GM23338 (cell line): ENCODE data around the gene LRRC47. TPM values are rescaled to one million over a fixed set of nuclear protein-coding genes. Genes with fewer than 3 reads are reported as not detected.

Experiments used
- ATAC-seq: fragments of 200-7000 bp; cut with Tn5 transposase; 3 replicates; pipeline ENCODE4 v1.9.1; 2020
- DNase-seq: peaks from one replicate; pipeline ENCODE4 v3.0.0-alpha.2; 2015; ENCODE audit warnings: low spot score
- H2AFZ ChIP-seq: fragments of 200-600 bp; sonication (generic); 2 replicates; pipeline ENCODE4 v1.8.0; 2016; ENCODE audit warnings: antibody characterized with exemption, mild to moderate bottlenecking, moderate library complexity
- H3F3A ChIP-seq: fragments of 200-600 bp; sonication (generic); replicated peaks from 2 replicates; pipeline ENCODE4 v1.8.0; 2017; ENCODE audit warnings: antibody characterized with exemption, mixed run types, low read depth
- H3K27ac ChIP-seq: fragments of 200-600 bp; sonication (generic); 2 replicates; pipeline ENCODE4 v1.6.1; 2016; ENCODE audit warnings: low read depth
- H3K27me3 ChIP-seq: fragments of 200-600 bp; sonication (generic); 2 replicates; pipeline ENCODE4 v1.8.0; 2016; ENCODE audit warnings: mild to moderate bottlenecking, mixed run types, moderate library complexity; ENCODE audit not compliant: insufficient read depth
- H3K36me3 ChIP-seq: fragments of 200-600 bp; sonication (generic); 2 replicates; pipeline ENCODE4 v1.8.0; 2016; ENCODE audit warnings: mild to moderate bottlenecking; ENCODE audit not compliant: insufficient read depth
- H3K4me1 ChIP-seq: fragments of 200-600 bp; sonication (generic); 2 replicates; pipeline ENCODE4 v1.8.0; 2016; ENCODE audit warnings: mild to moderate bottlenecking, moderate library complexity; ENCODE audit not compliant: insufficient read depth
- H3K4me2 ChIP-seq: fragments of 200-600 bp; sonication (generic); 2 replicates; pipeline ENCODE4 v1.7.1; 2017; ENCODE audit warnings: mixed run types
- H3K4me3 ChIP-seq: fragments of 200-600 bp; sonication (generic); 2 replicates; pipeline ENCODE4 v1.6.1; 2016; ENCODE audit warnings: mixed run types
- H3K79me2 ChIP-seq: fragments of 200-600 bp; sonication (generic); replicated peaks from 2 replicates; pipeline ENCODE4 v1.8.0; 2017; ENCODE audit warnings: mild to moderate bottlenecking; ENCODE audit not compliant: insufficient read depth
- H3K9me2 ChIP-seq: fragments of 200-600 bp; sonication (generic); 2 replicates; pipeline ENCODE4 v1.8.0; 2017; ENCODE audit not compliant: insufficient read depth
- H4K20me1 ChIP-seq: fragments of 200-600 bp; sonication (generic); replicated peaks from 2 replicates; pipeline ENCODE4 v1.8.0; 2017; ENCODE audit warnings: mild to moderate bottlenecking; ENCODE audit not compliant: insufficient read depth
- H3K27ac Mint-ChIP-seq: 2 replicates; pipeline ENCODE4 v1.8.0; 2020; ENCODE audit warnings: inconsistent platforms, mild to moderate bottlenecking, moderate library complexity, mixed read lengths
- H3K27me3 Mint-ChIP-seq: 3 replicates; pipeline ENCODE4 v1.8.0; 2022; ENCODE audit warnings: low read depth, mild to moderate bottlenecking, moderate library complexity, mixed read lengths, inconsistent platforms; ENCODE audit not compliant: insufficient read depth, poor library complexity
- H3K36me3 Mint-ChIP-seq: 3 replicates; pipeline ENCODE4 v1.8.0; 2021; ENCODE audit warnings: low read depth, mild to moderate bottlenecking, inconsistent platforms, moderate library complexity, mixed read lengths
- H3K4me1 Mint-ChIP-seq: 3 replicates; pipeline ENCODE4 v1.8.0; 2020; ENCODE audit warnings: mild to moderate bottlenecking, inconsistent platforms, mixed read lengths
- H3K4me3 Mint-ChIP-seq: 3 replicates; pipeline ENCODE4 v1.8.0; 2021; ENCODE audit warnings: moderate library complexity, mild to moderate bottlenecking, inconsistent platforms, mixed read lengths
- H3K9me3 Mint-ChIP-seq: 3 replicates; pipeline ENCODE4 v1.8.0; 2020; ENCODE audit warnings: moderate library complexity, mild to moderate bottlenecking, inconsistent platforms, mixed read lengths
- CREB1 ChIP-seq: fragments of 250-450 bp; sonication (Bioruptor Pico); IDR thresholded peaks from 2 replicates; pipeline ENCODE4 v1.5.0; 2020; ENCODE audit warnings: low read depth, mild to moderate bottlenecking, moderate library complexity
- ETS1 ChIP-seq: IDR thresholded peaks from 2 replicates; pipeline ENCODE4 v1.6.1; 2016; ENCODE audit warnings: antibody characterized with exemption
- EZH2 ChIP-seq: fragments of 200-600 bp; sonication (generic); IDR thresholded peaks from one replicate; pipeline ENCODE4 v1.8.0; 2017; ENCODE audit warnings: antibody characterized with exemption, mild to moderate bottlenecking, low read depth; ENCODE audit not compliant: unreplicated experiment
- EZH2phosphoT487 ChIP-seq: fragments of 200-600 bp; sonication (generic); IDR thresholded peaks from one replicate; pipeline ENCODE4 v1.8.1; 2018; ENCODE audit warnings: antibody characterized with exemption; ENCODE audit not compliant: unreplicated experiment
- JUNB ChIP-seq: IDR thresholded peaks from one replicate; pipeline ENCODE4 v1.6.1; 2016; ENCODE audit warnings: antibody characterized with exemption; ENCODE audit not compliant: unreplicated experiment
- NANOG ChIP-seq: IDR thresholded peaks from 2 replicates; pipeline ENCODE4 v1.6.1; 2016; ENCODE audit warnings: antibody characterized with exemption, borderline replicate concordance
- POLR2AphosphoS5 ChIP-seq: IDR thresholded peaks from 2 replicates; pipeline ENCODE4 v1.6.1; 2016; ENCODE audit warnings: antibody characterized with exemption, low read depth
- REST ChIP-seq: IDR thresholded peaks from one replicate; pipeline ENCODE4 v1.6.1; 2018; ENCODE audit warnings: antibody characterized with exemption; ENCODE audit not compliant: unreplicated experiment
- STAT1 ChIP-seq: IDR thresholded peaks from one replicate; pipeline ENCODE4 v1.6.1; 2016; ENCODE audit warnings: antibody characterized with exemption; ENCODE audit not compliant: unreplicated experiment
- ZNF114 ChIP-seq: fragments of 250-450 bp; sonication (Bioruptor Pico); IDR thresholded peaks from 2 replicates; pipeline ENCODE4 v1.5.0; 2020; ENCODE audit warnings: mild to moderate bottlenecking, moderate library complexity
- ZNF331 ChIP-seq: fragments of 250-450 bp; sonication (Bioruptor Pico); IDR thresholded peaks from 2 replicates; pipeline ENCODE4 v1.5.0; 2020; ENCODE audit warnings: low read depth, mild to moderate bottlenecking, moderate library complexity
- polyA plus RNA-seq: library from polyadenylated mRNA; unstranded; fragments of >200 nt; fragmentation: Nextera tagmentation; extraction: Ambion mirVana; gene quantifications from 2 replicates; pipeline ENCODE4 v1.2.1, GENCODE V29; 2016
- total RNA-seq: library from RNA; depleted of rRNA; stranded (reverse); fragments of >200 nt; shearing (Covaris generic); gene quantifications from 2 replicates; pipeline ENCODE4 v1.2.3, GENCODE V29; 2014
- TF ChIP-seq, protein P1 (sequence below): fragments of 250-450 bp; sonication (Bioruptor Pico); IDR thresholded peaks from 2 replicates; pipeline ENCODE4 v1.5.0; 2020; ENCODE audit warnings: mild to moderate bottlenecking, moderate library complexity
- TF ChIP-seq, protein P2 (sequence below), 2 experiments: fragments of 200-600 bp in 1 of 2; sonication (generic) in 1 of 2; conservative IDR thresholded peaks; 2 replicates each; pipeline versions ENCODE4 v1.5.1 to v1.6.1; 2016 to 2017; ENCODE audit warnings: antibody characterized with exemption in 2 of 2, low read depth in 2 of 2, mild to moderate bottlenecking in 2 of 2, moderate library complexity in 1 of 2

LRRC47 gene
- total and polyA plus RNA-seq, 2 experiments from 2014 or later, result 15.8 to 76.8 TPM

DNA sequence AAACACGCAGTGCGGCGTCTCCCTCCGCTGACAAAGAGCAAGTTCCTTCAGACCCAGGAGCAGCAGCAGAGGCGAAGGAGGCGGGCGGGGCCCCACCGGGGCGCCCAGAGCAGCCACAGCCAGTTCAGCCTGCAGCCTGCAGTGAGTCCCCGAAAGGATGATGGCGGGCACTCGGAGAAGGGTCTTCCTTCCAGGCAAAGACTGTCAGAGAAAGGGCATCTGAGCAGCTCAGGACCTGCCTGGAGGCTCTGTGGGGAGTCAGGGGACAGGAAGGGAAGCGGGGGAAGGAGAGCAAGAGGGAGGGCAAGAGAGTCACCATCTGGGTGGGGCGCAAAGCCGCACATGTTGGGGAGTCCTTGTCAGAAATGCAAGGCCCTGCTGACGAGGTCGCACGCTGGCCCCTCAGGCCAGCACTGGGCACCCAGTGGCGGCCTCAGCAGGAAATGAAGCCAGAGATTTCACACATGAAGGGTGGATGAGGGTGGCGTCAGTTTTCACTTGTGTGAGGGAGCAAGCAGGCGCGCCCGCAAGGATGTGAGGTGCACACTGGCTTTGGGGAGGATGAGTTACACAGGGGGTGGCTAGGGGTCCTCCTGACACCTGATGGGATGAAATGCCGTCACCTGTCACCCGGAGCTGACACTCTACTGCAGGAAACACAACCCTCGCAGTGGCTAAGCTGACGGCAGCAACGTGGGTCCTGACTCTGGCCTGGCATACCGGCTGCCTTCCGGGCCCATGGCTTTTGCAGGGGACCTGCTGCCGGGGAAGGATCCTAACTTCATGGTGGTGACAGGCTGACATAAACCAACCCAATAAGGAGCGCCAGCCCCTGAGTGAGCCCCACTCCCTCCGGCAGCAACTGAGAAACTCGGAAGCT lies 6.6 kb downstream of the LRRC47 start:
- Histone ChIP-seq H3K27ac (peak overlapping the region; percentile 63; the same call in 1 of the 2 replicates), H3K4me2 (no peak overlapping the region), H3F3A (peaks cover 12% of the 10 kb centered on the region), H3K27me3 (no peaks in the 10 kb centered on the region), H3K36me3 (peaks cover 2% of the 10 kb centered on the region), H4K20me1 (no peaks in the 10 kb centered on the region; the same call in 1 of the 2 replicates), H3K4me1 (peaks cover 27% of the 10 kb centered on the region), H3K4me3 (no peak overlapping the region), H3K9me2 (no peaks in the 10 kb centered on the region), H2AFZ (no peak overlapping the region), H3K79me2 (peaks cover 58% of the 10 kb centered on the region)
- peaks cover 26% of the 10 kb centered on the region for H3K27me3 Mint-ChIP-seq
- TF ChIP-seq NANOG, result no peak
- no peak for TF ChIP-seq ZNF331 (CRISPR knock-in tag)
- TF ChIP-seq EZH2phosphoT487, result no peak
- TF ChIP-seq STAT1, result no peak
- TF ChIP-seq POLR2AphosphoS5, result no peak
- no peak for TF ChIP-seq CREB1 (CRISPR knock-in tag)
- TF ChIP-seq EZH2, result no peak
- TF ChIP-seq, protein P1, sequence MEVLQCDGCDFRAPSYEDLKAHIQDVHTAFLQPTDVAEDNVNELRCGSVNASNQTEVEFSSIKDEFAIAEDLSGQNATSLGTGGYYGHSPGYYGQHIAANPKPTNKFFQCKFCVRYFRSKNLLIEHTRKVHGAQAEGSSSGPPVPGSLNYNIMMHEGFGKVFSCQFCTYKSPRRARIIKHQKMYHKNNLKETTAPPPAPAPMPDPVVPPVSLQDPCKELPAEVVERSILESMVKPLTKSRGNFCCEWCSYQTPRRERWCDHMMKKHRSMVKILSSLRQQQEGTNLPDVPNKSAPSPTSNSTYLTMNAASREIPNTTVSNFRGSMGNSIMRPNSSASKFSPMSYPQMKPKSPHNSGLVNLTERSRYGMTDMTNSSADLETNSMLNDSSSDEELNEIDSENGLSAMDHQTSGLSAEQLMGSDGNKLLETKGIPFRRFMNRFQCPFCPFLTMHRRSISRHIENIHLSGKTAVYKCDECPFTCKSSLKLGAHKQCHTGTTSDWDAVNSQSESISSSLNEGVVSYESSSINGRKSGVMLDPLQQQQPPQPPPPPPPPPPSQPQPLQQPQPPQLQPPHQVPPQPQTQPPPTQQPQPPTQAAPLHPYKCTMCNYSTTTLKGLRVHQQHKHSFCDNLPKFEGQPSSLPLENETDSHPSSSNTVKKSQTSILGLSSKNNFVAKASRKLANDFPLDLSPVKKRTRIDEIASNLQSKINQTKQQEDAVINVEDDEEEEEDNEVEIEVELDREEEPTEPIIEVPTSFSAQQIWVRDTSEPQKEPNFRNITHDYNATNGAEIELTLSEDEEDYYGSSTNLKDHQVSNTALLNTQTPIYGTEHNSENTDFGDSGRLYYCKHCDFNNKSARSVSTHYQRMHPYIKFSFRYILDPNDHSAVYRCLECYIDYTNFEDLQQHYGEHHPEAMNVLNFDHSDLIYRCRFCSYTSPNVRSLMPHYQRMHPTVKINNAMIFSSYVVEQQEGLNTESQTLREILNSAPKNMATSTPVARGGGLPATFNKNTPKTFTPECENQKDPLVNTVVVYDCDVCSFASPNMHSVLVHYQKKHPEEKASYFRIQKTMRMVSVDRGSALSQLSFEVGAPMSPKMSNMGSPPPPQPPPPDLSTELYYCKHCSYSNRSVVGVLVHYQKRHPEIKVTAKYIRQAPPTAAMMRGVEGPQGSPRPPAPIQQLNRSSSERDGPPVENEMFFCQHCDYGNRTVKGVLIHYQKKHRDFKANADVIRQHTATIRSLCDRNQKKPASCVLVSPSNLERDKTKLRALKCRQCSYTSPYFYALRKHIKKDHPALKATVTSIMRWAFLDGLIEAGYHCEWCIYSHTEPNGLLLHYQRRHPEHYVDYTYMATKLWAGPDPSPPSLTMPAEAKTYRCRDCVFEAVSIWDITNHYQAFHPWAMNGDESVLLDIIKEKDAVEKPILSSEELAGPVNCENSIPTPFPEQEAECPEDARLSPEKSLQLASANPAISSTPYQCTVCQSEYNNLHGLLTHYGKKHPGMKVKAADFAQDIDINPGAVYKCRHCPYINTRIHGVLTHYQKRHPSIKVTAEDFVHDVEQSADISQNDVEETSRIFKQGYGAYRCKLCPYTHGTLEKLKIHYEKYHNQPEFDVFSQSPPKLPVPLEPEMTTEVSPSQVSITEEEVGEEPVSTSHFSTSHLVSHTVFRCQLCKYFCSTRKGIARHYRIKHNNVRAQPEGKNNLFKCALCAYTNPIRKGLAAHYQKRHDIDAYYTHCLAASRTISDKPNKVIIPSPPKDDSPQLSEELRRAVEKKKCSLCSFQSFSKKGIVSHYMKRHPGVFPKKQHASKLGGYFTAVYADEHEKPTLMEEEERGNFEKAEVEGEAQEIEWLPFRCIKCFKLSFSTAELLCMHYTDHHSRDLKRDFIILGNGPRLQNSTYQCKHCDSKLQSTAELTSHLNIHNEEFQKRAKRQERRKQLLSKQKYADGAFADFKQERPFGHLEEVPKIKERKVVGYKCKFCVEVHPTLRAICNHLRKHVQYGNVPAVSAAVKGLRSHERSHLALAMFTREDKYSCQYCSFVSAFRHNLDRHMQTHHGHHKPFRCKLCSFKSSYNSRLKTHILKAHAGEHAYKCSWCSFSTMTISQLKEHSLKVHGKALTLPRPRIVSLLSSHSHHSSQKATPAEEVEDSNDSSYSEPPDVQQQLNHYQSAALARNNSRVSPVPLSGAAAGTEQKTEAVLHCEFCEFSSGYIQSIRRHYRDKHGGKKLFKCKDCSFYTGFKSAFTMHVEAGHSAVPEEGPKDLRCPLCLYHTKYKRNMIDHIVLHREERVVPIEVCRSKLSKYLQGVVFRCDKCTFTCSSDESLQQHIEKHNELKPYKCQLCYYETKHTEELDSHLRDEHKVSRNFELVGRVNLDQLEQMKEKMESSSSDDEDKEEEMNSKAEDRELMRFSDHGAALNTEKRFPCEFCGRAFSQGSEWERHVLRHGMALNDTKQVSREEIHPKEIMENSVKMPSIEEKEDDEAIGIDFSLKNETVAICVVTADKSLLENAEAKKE (CRISPR knock-in tag), result no peak
- TF ChIP-seq ETS1, result no peak
- TF ChIP-seq JUNB, result no peak
- no peak for TF ChIP-seq REST
- TF ChIP-seq, protein P2, sequence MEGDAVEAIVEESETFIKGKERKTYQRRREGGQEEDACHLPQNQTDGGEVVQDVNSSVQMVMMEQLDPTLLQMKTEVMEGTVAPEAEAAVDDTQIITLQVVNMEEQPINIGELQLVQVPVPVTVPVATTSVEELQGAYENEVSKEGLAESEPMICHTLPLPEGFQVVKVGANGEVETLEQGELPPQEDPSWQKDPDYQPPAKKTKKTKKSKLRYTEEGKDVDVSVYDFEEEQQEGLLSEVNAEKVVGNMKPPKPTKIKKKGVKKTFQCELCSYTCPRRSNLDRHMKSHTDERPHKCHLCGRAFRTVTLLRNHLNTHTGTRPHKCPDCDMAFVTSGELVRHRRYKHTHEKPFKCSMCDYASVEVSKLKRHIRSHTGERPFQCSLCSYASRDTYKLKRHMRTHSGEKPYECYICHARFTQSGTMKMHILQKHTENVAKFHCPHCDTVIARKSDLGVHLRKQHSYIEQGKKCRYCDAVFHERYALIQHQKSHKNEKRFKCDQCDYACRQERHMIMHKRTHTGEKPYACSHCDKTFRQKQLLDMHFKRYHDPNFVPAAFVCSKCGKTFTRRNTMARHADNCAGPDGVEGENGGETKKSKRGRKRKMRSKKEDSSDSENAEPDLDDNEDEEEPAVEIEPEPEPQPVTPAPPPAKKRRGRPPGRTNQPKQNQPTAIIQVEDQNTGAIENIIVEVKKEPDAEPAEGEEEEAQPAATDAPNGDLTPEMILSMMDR (conservative IDR thresholded peaks at IDR 0.05; ENCODE audit: low read depth in 2 of 2), result no peak
- no peak for TF ChIP-seq ZNF114 (CRISPR knock-in tag)
- H3K36me3 Mint-ChIP-seq, result peaks cover 55% of the 10 kb centered on the region
- peak overlapping the region; percentile 21; the same call in 2 of the 3 replicates for H3K4me3 Mint-ChIP-seq
- H3K27ac Mint-ChIP-seq, result peak overlapping the region; percentile 95
- DNase-seq (no peak), ATAC-seq (no peak)
- no peaks in the 10 kb centered on the region for H3K9me3 Mint-ChIP-seq
- H3K4me1 Mint-ChIP-seq, result peaks cover 43% of the 10 kb centered on the region
